Activated CD8-positive, alpha-beta T cell treated with anti-CD3 and anti-CD28 coated beads for 36 hours (primary cell): Measurements from ENCODE around the gene TAOK1. TPM values are rescaled to one million over a fixed set of nuclear protein-coding genes. Genes with fewer than 3 reads are reported as not detected.

Source experiments
- ATAC-seq: fragments of 200-7000 bp; cut with Tn5 transposase; one replicate; pipeline ENCODE4 v1.10.0; 2021; ENCODE audit warnings: mild to moderate bottlenecking, moderate library complexity
- CTCF ChIA-PET: fragments of 350-600 bp; sonication (Branson Sonifier 250); formaldehyde crosslinking; loops from one replicate; lab custom pipeline; 2021; ENCODE audit warnings: antibody characterized with exemption; lab: Charles Lee
- POLR2A ChIA-PET: fragments of 350-600 bp; sonication (Branson Sonifier 250); formaldehyde crosslinking; loops from one replicate; lab custom pipeline; 2021; ENCODE audit warnings: antibody characterized with exemption; lab: Charles Lee
- DNase-seq: peaks from one replicate; pipeline ENCODE4 v3.0.0-alpha.2; 2020
- H3K27ac Mint-ChIP-seq: one replicate; pipeline ENCODE4 v1.8.0; 2021; ENCODE audit warnings: mild to moderate bottlenecking, mixed read lengths
- H3K27me3 Mint-ChIP-seq: one replicate; pipeline ENCODE4 v1.8.0; 2021; ENCODE audit warnings: mixed read lengths
- H3K36me3 Mint-ChIP-seq: one replicate; pipeline ENCODE4 v1.8.0; 2021; ENCODE audit warnings: low read depth, mixed read lengths
- H3K4me1 Mint-ChIP-seq: one replicate; pipeline ENCODE4 v1.8.0; 2021; ENCODE audit warnings: low read depth, mixed read lengths
- H3K4me3 Mint-ChIP-seq: one replicate; pipeline ENCODE4 v1.8.0; 2021; ENCODE audit warnings: mild to moderate bottlenecking, moderate library complexity, mixed read lengths
- H3K9me3 Mint-ChIP-seq: one replicate; pipeline ENCODE4 v1.8.0; 2021; ENCODE audit warnings: mixed read lengths
- intact Hi-C: fragments of 100-400 bp; cut with micrococcal nuclease; formaldehyde crosslinking; loops from one replicate; pipeline ENCODE4 v1.10.0; 2022
- total RNA-seq, 2 experiments: library from RNA; stranded (reverse); gene quantifications; one replicate each; pipeline ENCODE4 v1.2.3, GENCODE V29; 2021
- TF ChIP-seq, protein P1 (sequence below): fragments of 200-600 bp; IDR thresholded peaks from one replicate; pipeline ENCODE4 v1.8.0; 2022; ENCODE audit warnings: antibody characterized with exemption, mild to moderate bottlenecking

TAOK1 gene
- total RNA-seq, 2 experiments from 2014 or later = 33.5 to 34.6 TPM

DNA sequence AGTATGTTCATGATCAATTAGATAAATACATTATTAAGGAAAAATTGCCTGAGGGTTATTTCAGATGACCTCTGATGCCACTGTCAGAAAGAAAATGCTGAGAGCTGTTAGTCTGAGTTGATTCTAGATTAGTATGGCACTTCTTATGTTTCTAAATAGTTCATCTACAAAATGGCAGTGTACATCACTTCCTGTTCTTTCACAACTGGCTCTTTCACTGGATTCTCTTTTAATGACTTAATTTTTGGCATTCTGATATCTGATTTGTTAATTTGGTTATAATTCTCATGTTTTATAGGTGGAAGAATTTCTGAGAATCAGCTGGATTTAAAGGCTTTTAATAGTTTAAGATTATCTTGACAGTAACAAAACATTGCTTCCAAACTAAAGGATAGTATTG lies 3.3 kb downstream of the TAOK1 start:
- intact Hi-C loops = no loop called here
- ChIA-PET CTCF (interaction anchor here (1.2 to 1.9 kb wide), 3 partner anchors 9 to 180 kb away, joined by 3 to 14 read pairs (median 4); no protein-coding TSS in a partner anchor), POLR2A (interaction anchor here (0.7 to 0.9 kb wide), 2 partner anchors 174 to 442 kb away, joined by 3 to 4 read pairs; partner anchors contain the start of gene PHF12)
- Mint-ChIP-seq H3K4me1 (peaks cover 33% of the 10 kb centered on the region), H3K4me3 (no peak overlapping the region), H3K27me3 (no peaks in the 10 kb centered on the region), H3K9me3 (no peaks in the 10 kb centered on the region), H3K27ac (peak overlapping the region; percentile 57), H3K36me3 (peaks cover 19% of the 10 kb centered on the region)
- DNase-seq (no peak), ATAC-seq (no peak)
- TF ChIP-seq, protein P1, sequence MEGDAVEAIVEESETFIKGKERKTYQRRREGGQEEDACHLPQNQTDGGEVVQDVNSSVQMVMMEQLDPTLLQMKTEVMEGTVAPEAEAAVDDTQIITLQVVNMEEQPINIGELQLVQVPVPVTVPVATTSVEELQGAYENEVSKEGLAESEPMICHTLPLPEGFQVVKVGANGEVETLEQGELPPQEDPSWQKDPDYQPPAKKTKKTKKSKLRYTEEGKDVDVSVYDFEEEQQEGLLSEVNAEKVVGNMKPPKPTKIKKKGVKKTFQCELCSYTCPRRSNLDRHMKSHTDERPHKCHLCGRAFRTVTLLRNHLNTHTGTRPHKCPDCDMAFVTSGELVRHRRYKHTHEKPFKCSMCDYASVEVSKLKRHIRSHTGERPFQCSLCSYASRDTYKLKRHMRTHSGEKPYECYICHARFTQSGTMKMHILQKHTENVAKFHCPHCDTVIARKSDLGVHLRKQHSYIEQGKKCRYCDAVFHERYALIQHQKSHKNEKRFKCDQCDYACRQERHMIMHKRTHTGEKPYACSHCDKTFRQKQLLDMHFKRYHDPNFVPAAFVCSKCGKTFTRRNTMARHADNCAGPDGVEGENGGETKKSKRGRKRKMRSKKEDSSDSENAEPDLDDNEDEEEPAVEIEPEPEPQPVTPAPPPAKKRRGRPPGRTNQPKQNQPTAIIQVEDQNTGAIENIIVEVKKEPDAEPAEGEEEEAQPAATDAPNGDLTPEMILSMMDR = no peak

DNA sequence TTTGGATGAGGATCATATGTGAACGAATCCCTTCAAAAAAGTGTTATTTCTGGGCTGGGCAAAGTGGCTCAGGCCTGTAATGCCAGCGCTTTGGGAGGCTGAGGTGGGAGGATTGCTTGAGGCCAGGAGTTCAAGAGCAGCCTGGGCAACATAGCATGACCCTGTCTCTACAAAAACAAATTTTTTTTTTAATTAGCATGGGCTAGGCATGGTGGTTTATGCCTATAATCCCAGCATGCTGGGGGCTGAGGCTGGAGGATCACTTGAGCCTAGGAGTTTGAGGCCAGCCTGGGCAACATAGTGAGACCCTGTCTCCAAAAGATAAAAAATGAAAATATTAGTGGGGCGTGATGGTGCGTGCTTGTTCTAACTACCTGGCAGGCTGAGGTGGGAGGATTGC lies 4.6 kb downstream of the TAOK1 start:
- TF ChIP-seq, protein P1 = no peak
- ChIA-PET POLR2A (no interaction called here), CTCF (no interaction called here)
- Mint-ChIP-seq H3K27me3 (no peaks in the 10 kb centered on the region), H3K4me1 (peaks cover 30% of the 10 kb centered on the region), H3K27ac (no peak overlapping the region), H3K4me3 (no peak overlapping the region), H3K36me3 (peaks cover 19% of the 10 kb centered on the region), H3K9me3 (no peaks in the 10 kb centered on the region)
- DNase-seq = no peak
- ATAC-seq = no peak
- intact Hi-C loops = no loop called here

DNA sequence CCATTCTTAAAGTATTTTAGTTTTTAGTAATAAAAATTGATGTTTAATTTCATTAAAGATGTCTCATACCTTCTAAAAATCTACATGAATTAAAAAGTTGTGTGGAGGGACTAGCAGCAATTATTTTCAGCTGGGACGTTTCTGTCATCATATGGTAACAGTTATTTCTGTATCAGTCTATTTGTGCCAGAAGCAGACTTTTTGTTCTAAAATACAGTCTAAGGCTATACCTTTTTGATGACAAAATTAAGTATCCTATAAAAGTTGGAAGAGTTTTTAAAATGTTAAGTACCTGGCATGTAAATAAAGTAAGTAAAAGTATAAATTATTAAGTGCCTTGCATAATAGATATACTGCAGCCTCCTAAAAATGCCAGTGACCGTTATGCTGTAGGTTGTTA lies 5.9 kb downstream of the TAOK1 start:
- POLR2A ChIA-PET = no interaction called here
- intact Hi-C loops = no loop called here
- H3K27me3 Mint-ChIP-seq = no peaks in the 10 kb centered on the region
- CTCF ChIA-PET = interaction anchor here (0.7 kb wide), 1 partner anchor 26 kb away, joined by 5 read pairs; no protein-coding TSS in a partner anchor
- ATAC-seq (no peak), DNase-seq (no peak)
- no peak overlapping the region for H3K27ac Mint-ChIP-seq
- H3K4me3 Mint-ChIP-seq = no peak overlapping the region
- H3K36me3 Mint-ChIP-seq = peaks cover 24% of the 10 kb centered on the region
- H3K9me3 Mint-ChIP-seq = no peaks in the 10 kb centered on the region
- peaks cover 34% of the 10 kb centered on the region for H3K4me1 Mint-ChIP-seq
- TF ChIP-seq, protein P1 = no peak

DNA sequence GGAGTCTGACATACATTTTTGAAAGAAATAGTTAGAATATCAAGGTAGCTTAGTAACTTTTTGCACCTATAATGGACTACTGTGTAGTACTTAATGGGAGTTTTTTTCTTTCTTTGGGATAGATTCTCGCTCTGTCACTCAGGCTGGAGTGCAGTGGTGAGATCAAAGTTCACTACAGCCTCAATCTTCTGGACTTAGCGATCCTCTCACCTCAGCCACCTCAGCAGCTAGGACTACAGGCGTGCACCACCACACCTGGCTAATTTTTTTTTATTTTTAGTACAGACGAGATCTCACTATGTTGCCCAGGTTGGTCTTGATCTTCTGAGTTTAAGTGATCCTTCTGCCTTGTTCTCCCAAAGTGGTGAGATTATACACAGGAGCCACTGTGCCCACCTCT lies 9.5 kb downstream of the TAOK1 start:
- DNase-seq = no peak
- intact Hi-C loops = no loop called here
- ATAC-seq = no peak
- POLR2A ChIA-PET = interaction anchor here (0.6 kb wide), 1 partner anchor 185 kb away, joined by 3 read pairs; no protein-coding TSS in a partner anchor
- Mint-ChIP-seq H3K9me3 (no peaks in the 10 kb centered on the region), H3K4me3 (no peak overlapping the region), H3K27ac (no peak overlapping the region), H3K4me1 (peaks cover 21% of the 10 kb centered on the region), H3K36me3 (peaks cover 21% of the 10 kb centered on the region), H3K27me3 (no peaks in the 10 kb centered on the region)
- CTCF ChIA-PET = no interaction called here
- TF ChIP-seq, protein P1 = no peak

DNA sequence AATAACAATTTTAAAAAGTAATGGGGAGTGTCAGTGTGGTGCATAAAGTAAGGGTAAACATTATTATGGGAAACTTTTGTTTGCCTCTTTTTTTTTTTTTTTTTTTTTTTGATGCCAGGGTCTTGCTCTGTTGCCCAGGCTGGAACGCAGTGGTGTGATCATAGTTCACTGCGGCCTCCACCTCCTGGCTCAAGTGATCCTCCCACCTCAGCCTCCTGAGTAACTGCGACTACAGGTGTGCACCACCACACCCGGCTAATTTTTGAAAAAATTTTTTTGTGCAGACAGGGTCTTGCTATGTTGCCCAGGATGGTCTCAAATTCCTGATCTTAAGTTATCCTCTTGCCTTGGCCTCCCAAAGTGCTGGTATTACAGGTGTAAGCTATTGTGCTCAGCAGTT lies 10.7 kb downstream of the TAOK1 start:
- H3K4me1 Mint-ChIP-seq = peaks cover 17% of the 10 kb centered on the region
- no peak overlapping the region for H3K27ac Mint-ChIP-seq
- no peaks in the 10 kb centered on the region for H3K27me3 Mint-ChIP-seq
- ChIA-PET CTCF (interaction anchor here (1.6 kb wide), 1 partner anchor 31 kb away, joined by 3 read pairs; no protein-coding TSS in a partner anchor), POLR2A (no interaction called here)
- ATAC-seq = no peak
- H3K4me3 Mint-ChIP-seq = no peak overlapping the region
- TF ChIP-seq, protein P1 = no peak
- peaks cover 21% of the 10 kb centered on the region for H3K36me3 Mint-ChIP-seq
- DNase-seq = no peak
- intact Hi-C loops = no loop called here
- no peaks in the 10 kb centered on the region for H3K9me3 Mint-ChIP-seq
